GM10266 (cell line): ENCODE results near the gene NTN1.

Source experiments
- DNase-seq: peaks from one replicate; pipeline ENCODE4 v3.0.0; 2012; ENCODE audit errors: extremely low spot score
- CTCF ChIP-seq: IDR thresholded peaks from 2 replicates; pipeline ENCODE4 v1.5.1; 2012; ENCODE audit warnings: mild to moderate bottlenecking, low read depth; ENCODE audit not compliant: control insufficient read depth, insufficient read depth; ENCODE audit errors: missing control alignments

Gene NTN1

DNA sequence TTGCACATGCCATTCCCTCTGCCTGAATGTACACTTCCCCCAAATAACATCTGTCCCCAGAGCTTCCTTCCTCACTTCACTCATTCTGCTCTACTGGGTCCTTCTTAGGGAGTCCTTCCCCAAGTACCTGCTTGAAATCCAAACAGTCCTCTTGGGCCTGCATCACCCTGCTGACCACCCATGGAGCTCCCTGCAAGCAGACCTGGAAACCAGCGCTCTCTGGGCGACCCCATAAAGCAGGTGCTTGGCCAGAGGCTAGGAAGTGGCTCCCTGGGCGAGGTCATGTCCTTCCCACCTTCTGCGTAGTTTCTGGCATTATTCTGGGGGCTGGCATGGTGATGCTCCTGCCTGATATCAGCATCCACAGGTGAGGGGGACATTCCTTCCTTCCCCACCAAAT lies 12.2 kb upstream of the NTN1 start:
- no peak for TF ChIP-seq CTCF
- no peak for DNase-seq

DNA sequence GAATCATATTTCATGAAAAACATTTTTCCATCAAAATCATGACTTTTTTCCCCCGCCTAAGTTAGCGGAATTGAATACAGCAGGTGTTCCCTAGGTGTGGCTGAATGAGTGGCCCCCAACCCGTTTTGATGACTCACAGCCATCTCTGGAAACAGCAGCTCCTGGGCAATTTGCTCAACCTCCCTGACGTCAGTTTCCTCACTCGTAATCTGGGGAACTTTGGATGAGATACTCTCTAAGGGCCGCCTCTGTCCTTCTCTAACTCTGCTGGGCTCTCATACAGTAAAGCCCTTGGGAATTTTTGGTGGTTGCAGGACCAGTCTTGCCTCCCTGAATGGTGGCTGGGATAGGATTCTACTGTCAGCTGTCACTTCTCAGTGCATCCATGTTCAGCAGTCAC lies 11.6 kb upstream of the NTN1 start:
- no peak for DNase-seq
- no peak for TF ChIP-seq CTCF

DNA sequence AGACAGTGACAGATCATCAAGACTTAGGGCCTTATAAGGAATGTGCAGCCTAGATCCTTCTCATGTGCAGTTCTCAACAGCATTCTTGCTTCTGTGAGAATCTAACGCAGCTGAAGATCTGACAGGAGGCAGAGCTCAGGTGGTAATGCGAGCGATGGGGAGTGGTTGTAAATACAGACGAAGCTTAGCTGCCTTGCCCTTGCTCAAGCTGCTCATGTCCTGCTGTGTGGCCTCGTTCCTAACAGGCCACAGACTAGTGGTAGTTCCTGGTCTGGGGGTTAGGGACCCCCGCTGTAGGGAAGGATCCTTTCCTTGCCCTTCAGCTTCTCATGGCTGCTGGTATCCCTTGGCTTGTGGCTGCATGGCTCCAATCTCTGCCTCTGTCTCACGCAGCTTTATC lies 10.3 kb upstream of the NTN1 start:
- no peak for DNase-seq
- no peak for TF ChIP-seq CTCF

DNA sequence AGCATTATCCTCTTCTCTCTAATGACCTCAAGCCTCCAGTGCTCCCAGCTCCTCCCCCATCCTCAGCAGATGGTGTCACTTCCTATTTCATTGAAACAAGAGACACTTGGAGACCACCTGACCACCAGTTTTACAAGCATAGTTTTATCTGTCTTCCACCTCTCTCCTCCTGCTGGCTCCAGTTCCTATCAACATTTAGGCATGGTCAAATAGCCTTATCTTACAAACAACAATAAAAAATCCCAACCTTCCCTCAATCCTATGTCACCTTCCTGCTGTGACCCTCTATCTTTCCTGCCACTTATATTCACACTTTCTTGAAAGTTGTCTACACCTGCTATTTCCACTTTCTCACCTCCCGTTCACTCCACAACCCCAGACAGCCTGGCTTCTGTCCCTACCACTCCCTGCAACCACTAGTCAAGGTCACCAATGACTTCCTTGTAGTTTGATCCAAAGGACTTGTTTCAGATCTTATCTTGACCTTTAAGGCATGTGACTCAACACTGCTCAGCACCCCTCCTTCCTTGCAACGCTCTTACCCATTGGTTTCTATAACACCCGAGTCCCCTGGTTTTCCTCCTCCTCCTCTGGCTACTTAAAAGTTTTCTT lies 4.3 kb upstream of the NTN1 start:
- DNase-seq: peak; percentile 27
- TF ChIP-seq CTCF: no peak

GRCh38 chr17:9018726-9019125 lies 2.6 kb upstream of the NTN1 start:
- TF ChIP-seq CTCF: no peak
- no peak for DNase-seq

DNA sequence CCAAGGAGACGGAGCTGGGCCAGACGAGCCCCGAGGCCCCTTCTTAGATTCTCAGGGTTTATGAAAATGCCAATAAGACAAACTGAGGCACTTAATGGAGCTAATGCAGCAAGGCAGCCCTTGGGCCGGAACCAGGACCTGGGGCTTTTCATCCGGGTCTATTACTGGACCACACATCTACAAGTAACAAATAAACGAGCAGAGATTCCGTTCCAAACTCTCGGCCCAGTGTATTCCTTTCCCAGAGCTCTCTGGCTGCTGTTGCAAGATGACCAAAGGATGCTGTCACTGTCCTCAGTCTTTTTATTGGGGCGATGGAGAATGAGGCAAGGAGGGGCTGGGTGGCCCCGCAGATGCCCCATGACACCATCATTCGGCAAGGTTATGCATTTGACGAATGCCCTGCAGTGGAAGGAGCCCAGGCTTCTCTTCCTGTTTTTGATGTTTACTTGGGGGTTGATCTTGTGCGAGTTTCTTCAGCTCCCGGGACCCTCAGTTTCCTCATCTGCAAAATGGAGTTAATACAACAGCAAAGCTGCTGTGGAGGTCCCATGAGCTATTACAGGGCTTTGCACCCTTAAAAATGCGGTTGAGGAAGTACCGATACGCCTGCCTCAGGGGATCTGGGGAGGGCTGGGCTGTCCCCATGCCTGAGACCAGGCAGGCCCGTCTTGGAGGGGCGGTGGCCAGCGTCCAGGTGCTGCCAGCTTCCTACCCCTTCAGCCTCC lies 1.1 kb upstream of the NTN1 start:
- DNase-seq: peak; percentile 52
- no peak for TF ChIP-seq CTCF

- DNase-seq: no peak
- no peak for TF ChIP-seq CTCF
These were observed 519 bp upstream of the NTN1 start for GRCh38 chr17:9020824-9021157.
